Cardiac septum (tissue), 1 donor: Measurements from ENCODE around the gene LRRC4C. TPM values are rescaled to one million over a fixed set of nuclear protein-coding genes. Genes with fewer than 3 reads are reported as not detected.

Source experiments
- DNase-seq: peaks from one replicate; pipeline ENCODE4 v3.0.0-alpha.2; 2020; ENCODE audit warnings: low spot score
- intact Hi-C: fragments of 100-400 bp; cut with DNase I; formaldehyde crosslinking; loops from one replicate; pipeline ENCODE4 v1.14.0; 2022
- total RNA-seq: library from RNA; stranded (reverse); fragmentation: NEBNext Ultra II Directional; extraction: Animal tissue kit (Norgen Biotek cat#: 25700); gene quantifications from one replicate; pipeline ENCODE4 v1.2.1, GENCODE V29; 2021
- donor health status: DM: no; HTN: no; CAD: no.

Gene LRRC4C
- total RNA-seq, 1 donor from 2014 or later, result 0.43 TPM

GRCh38 chr11:40293655-40294348 is 1165.7 kb downstream of the LRRC4C start:
- intact Hi-C loops, result loop anchor here (10.0 kb wide), 1 partner anchor 159 kb away; no protein-coding TSS in a partner anchor

GRCh38 chr11:40292721-40293508 is 1166.5 kb downstream of the LRRC4C start:
- DNase-seq, result no peak
- intact Hi-C loops, result loop anchor here (10.0 kb wide), 1 partner anchor 158 kb away; no protein-coding TSS in a partner anchor

More at GRCh38 chr11:40293655-40294348, 1165.7 kb downstream of the LRRC4C start:
- DNase-seq, result no peak

GRCh38 chr11:40291741-40292140 is 1167.7 kb downstream of the LRRC4C start:
- no peak for DNase-seq
- intact Hi-C loops, result loop anchor here (10.0 kb wide), 1 partner anchor 157 kb away; no protein-coding TSS in a partner anchor

GRCh38 chr11:40291329-40291728 is 1168.1 kb downstream of the LRRC4C start:
- intact Hi-C loops, result loop anchor here (10.0 kb wide), 1 partner anchor 157 kb away; no protein-coding TSS in a partner anchor

GRCh38 chr11:40290171-40290631 is 1169.3 kb downstream of the LRRC4C start:
- intact Hi-C loops, result loop anchor here (10.0 kb wide), 1 partner anchor 155 kb away; no protein-coding TSS in a partner anchor
- DNase-seq, result no peak

More at GRCh38 chr11:40291329-40291728, 1168.1 kb downstream of the LRRC4C start:
- no peak for DNase-seq

- no peak for DNase-seq
- intact Hi-C loops, result no loop called here
These were observed 1170.1 kb downstream of the LRRC4C start for GRCh38 chr11:40289370-40289769.

- intact Hi-C loops, result no loop called here
- no peak for DNase-seq
These were observed 1171.3 kb downstream of the LRRC4C start for GRCh38 chr11:40287916-40288803.

GRCh38 chr11:40286137-40286536 is 1173.3 kb downstream of the LRRC4C start:
- intact Hi-C loops, result no loop called here

GRCh38 chr11:40285558-40285957 is 1173.9 kb downstream of the LRRC4C start:
- no peak for DNase-seq
- intact Hi-C loops, result no loop called here

More at GRCh38 chr11:40286137-40286536, 1173.3 kb downstream of the LRRC4C start:
- DNase-seq, result no peak

GRCh38 chr11:40281052-40281580 is 1178.3 kb downstream of the LRRC4C start:
- intact Hi-C loops, result no loop called here
- no peak for DNase-seq

GRCh38 chr11:40280159-40281051 is 1179.0 kb downstream of the LRRC4C start:
- no peak for DNase-seq
- intact Hi-C loops, result no loop called here

- intact Hi-C loops, result no loop called here
- DNase-seq, result no peak
These were observed 1182.5 kb downstream of the LRRC4C start for GRCh38 chr11:40276960-40277359.

- no peak for DNase-seq
- intact Hi-C loops, result no loop called here
These were observed 1185.4 kb downstream of the LRRC4C start for GRCh38 chr11:40274017-40274416.

GRCh38 chr11:40273192-40273732 is 1186.2 kb downstream of the LRRC4C start:
- intact Hi-C loops, result no loop called here

GRCh38 chr11:40271361-40271760 is 1188.1 kb downstream of the LRRC4C start:
- intact Hi-C loops, result no loop called here
- DNase-seq, result no peak

More at GRCh38 chr11:40273192-40273732, 1186.2 kb downstream of the LRRC4C start:
- DNase-seq, result no peak

GRCh38 chr11:40269865-40270264 is 1189.6 kb downstream of the LRRC4C start:
- intact Hi-C loops, result no loop called here
- DNase-seq, result no peak

GRCh38 chr11:40268551-40268950 is 1190.9 kb downstream of the LRRC4C start:
- intact Hi-C loops, result no loop called here
- DNase-seq, result no peak

- intact Hi-C loops, result no loop called here
- DNase-seq, result no peak
These were observed 1204.0 kb downstream of the LRRC4C start for GRCh38 chr11:40255457-40255856.
